MM.1S (cell line): ENCODE results near the gene C20orf202.

Experiments used
- DNase-seq: peaks from one replicate; pipeline ENCODE4 v3.0.0-alpha.2; 2015
- H2AFZ ChIP-seq: fragments of 300-600 bp; sonication (generic); 2 replicates; pipeline ENCODE4 v1.6.0; 2016; ENCODE audit warnings: antibody characterized with exemption, low read length
- H3F3A ChIP-seq: fragments of 300-600 bp; sonication (generic); 2 replicates; pipeline ENCODE4 v1.6.1; 2016; ENCODE audit warnings: mild to moderate bottlenecking, antibody characterized with exemption, low read length, moderate library complexity, mixed read lengths; ENCODE audit not compliant: insufficient read depth
- H3K27ac ChIP-seq: fragments of 300-600 bp; sonication (generic); 2 replicates; pipeline ENCODE4 v1.5.1; 2016; ENCODE audit warnings: mild to moderate bottlenecking, low read length
- H3K27me3 ChIP-seq: fragments of 300-600 bp; sonication (generic); replicated peaks from 2 replicates; pipeline ENCODE4 v1.6.0; 2016; ENCODE audit warnings: low read length; ENCODE audit not compliant: insufficient read depth
- H3K36me3 ChIP-seq: fragments of 300-600 bp; sonication (generic); replicated peaks from 2 replicates; pipeline ENCODE4 v1.6.1; 2016; ENCODE audit warnings: mild to moderate bottlenecking, low read length, mixed read lengths; ENCODE audit not compliant: insufficient read depth
- H3K4me1 ChIP-seq: fragments of 300-600 bp; sonication (generic); 2 replicates; pipeline ENCODE4 v1.6.1; 2016; ENCODE audit warnings: low read length, mixed read lengths
- H3K4me2 ChIP-seq: fragments of 300-600 bp; sonication (generic); 2 replicates; pipeline ENCODE4 v1.6.0; 2016; ENCODE audit warnings: low read depth, low read length
- H3K4me3 ChIP-seq: fragments of 300-600 bp; sonication (generic); 2 replicates; pipeline ENCODE4 v1.5.1; 2016; ENCODE audit warnings: low read length, mixed read lengths
- H3K79me2 ChIP-seq: fragments of 300-600 bp; sonication (generic); 2 replicates; pipeline ENCODE4 v1.6.1; 2016; ENCODE audit warnings: mixed run types, low read length, mixed read lengths
- H3K9ac ChIP-seq: fragments of 300-600 bp; sonication (generic); 2 replicates; pipeline ENCODE4 v1.6.1; 2016; ENCODE audit warnings: low read length, mixed read lengths
- H3K9me2 ChIP-seq: fragments of 300-600 bp; sonication (generic); replicated peaks from 2 replicates; pipeline ENCODE4 v1.6.1; 2016; ENCODE audit warnings: mild to moderate bottlenecking, low read length, mixed read lengths; ENCODE audit not compliant: insufficient read depth
- H3K9me3 ChIP-seq: fragments of 300-600 bp; sonication (generic); replicated peaks from 2 replicates; pipeline ENCODE4 v1.6.1; 2016; ENCODE audit warnings: mild to moderate bottlenecking, low read length, mixed read lengths; ENCODE audit not compliant: insufficient read depth
- H4K20me1 ChIP-seq: fragments of 300-600 bp; sonication (generic); 2 replicates; pipeline ENCODE4 v1.6.1; 2016; ENCODE audit warnings: mild to moderate bottlenecking, low read length, moderate library complexity, mixed read lengths; ENCODE audit not compliant: insufficient read depth
- EZH2 ChIP-seq: fragments of 300-600 bp; sonication (generic); optimal IDR thresholded peaks from 2 replicates; pipeline ENCODE3; 2017; ENCODE audit warnings: low read depth, mild to moderate bottlenecking, antibody characterized with exemption, low read length, mixed read lengths
- EZH2phosphoT487 ChIP-seq: fragments of 300-600 bp; sonication (generic); IDR thresholded peaks from 2 replicates; pipeline ENCODE4 v1.6.1; 2018; ENCODE audit warnings: antibody characterized with exemption, low read length
- TF ChIP-seq, protein P1 (sequence below): fragments of 300-600 bp; sonication (generic); IDR thresholded peaks from 2 replicates; pipeline ENCODE4 v1.5.1; 2016; ENCODE audit warnings: antibody characterized with exemption, low read length, mixed read lengths

The C20orf202 gene

GRCh38 chr20:1163105-1163504 is 40.1 kb upstream of the C20orf202 start:
- TF ChIP-seq EZH2phosphoT487 (no peak), EZH2 (no peak)
- TF ChIP-seq, protein P1, sequence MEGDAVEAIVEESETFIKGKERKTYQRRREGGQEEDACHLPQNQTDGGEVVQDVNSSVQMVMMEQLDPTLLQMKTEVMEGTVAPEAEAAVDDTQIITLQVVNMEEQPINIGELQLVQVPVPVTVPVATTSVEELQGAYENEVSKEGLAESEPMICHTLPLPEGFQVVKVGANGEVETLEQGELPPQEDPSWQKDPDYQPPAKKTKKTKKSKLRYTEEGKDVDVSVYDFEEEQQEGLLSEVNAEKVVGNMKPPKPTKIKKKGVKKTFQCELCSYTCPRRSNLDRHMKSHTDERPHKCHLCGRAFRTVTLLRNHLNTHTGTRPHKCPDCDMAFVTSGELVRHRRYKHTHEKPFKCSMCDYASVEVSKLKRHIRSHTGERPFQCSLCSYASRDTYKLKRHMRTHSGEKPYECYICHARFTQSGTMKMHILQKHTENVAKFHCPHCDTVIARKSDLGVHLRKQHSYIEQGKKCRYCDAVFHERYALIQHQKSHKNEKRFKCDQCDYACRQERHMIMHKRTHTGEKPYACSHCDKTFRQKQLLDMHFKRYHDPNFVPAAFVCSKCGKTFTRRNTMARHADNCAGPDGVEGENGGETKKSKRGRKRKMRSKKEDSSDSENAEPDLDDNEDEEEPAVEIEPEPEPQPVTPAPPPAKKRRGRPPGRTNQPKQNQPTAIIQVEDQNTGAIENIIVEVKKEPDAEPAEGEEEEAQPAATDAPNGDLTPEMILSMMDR: no peak
- Histone ChIP-seq H3K4me3 (peak overlapping the region; percentile 38), H3K9ac (peak overlapping the region; percentile 58), H3K9me2 (no peaks in the 10 kb centered on the region), H2AFZ (no peak overlapping the region), H4K20me1 (no peaks in the 10 kb centered on the region), H3K36me3 (no peaks in the 10 kb centered on the region; the same call in 1 of the 2 replicates), H3K27me3 (no peaks in the 10 kb centered on the region), H3K4me1 (peaks cover 36% of the 10 kb centered on the region), H3K4me2 (peak overlapping the region; percentile 89), H3K27ac (peak overlapping the region; percentile 90), H3F3A (peaks cover 19% of the 10 kb centered on the region), H3K9me3 (no peaks in the 10 kb centered on the region), H3K79me2 (peaks cover 29% of the 10 kb centered on the region)
- DNase-seq: peak; percentile 89

GRCh38 chr20:1163653-1164052 is 39.6 kb upstream of the C20orf202 start:
- TF ChIP-seq EZH2phosphoT487: no peak
- no peak for TF ChIP-seq EZH2
- TF ChIP-seq, protein P1: no peak
- Histone ChIP-seq H3K4me1 (peaks cover 36% of the 10 kb centered on the region), H3K4me3 (peak overlapping the region; percentile 38), H3K9me2 (no peaks in the 10 kb centered on the region), H3K79me2 (peaks cover 24% of the 10 kb centered on the region), H3K9ac (peak overlapping the region; percentile 58), H3K4me2 (peak overlapping the region; percentile 89), H3K27ac (peak overlapping the region; percentile 90), H3K36me3 (no peaks in the 10 kb centered on the region; the same call in 1 of the 2 replicates), H4K20me1 (no peaks in the 10 kb centered on the region), H3F3A (peaks cover 19% of the 10 kb centered on the region), H2AFZ (no peak overlapping the region), H3K9me3 (no peaks in the 10 kb centered on the region), H3K27me3 (no peaks in the 10 kb centered on the region)
- peak; percentile 61 for DNase-seq

DNA sequence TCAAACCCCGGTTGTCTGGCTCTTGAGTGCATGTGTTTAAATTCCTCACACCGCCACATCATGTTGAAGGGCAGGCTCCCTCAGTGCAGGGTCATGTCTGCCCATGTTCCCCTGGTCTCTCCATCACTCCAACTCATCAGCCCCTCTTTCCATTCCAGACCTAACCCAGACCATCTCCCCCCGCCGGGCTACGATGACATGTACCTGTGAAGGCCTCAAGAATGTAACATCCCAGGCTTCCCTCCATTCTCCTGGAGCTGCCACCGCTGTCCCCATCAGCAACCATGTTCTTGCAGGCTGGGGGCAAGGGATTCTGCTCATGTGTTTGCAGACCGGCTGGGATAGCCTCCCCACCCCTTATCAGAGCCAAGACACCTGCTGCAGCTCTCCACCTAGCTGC is 38.4 kb upstream of the C20orf202 start:
- H2AFZ ChIP-seq: no peak overlapping the region
- no peaks in the 10 kb centered on the region for H3K9me3 ChIP-seq
- no peaks in the 10 kb centered on the region for H3K27me3 ChIP-seq
- no peaks in the 10 kb centered on the region for H4K20me1 ChIP-seq
- no peak overlapping the region for H3K9ac ChIP-seq
- DNase-seq: no peak
- H3K4me1 ChIP-seq: peaks cover 36% of the 10 kb centered on the region
- no peak overlapping the region for H3K4me2 ChIP-seq
- H3K79me2 ChIP-seq: peaks cover 24% of the 10 kb centered on the region
- H3K27ac ChIP-seq: no peak overlapping the region
- H3K36me3 ChIP-seq: no peaks in the 10 kb centered on the region; the same call in 1 of the 2 replicates
- H3F3A ChIP-seq: peaks cover 19% of the 10 kb centered on the region
- no peak overlapping the region for H3K4me3 ChIP-seq
- no peaks in the 10 kb centered on the region for H3K9me2 ChIP-seq
- TF ChIP-seq EZH2phosphoT487 (no peak), EZH2 (no peak)
- TF ChIP-seq, protein P1: no peak
